OCI-LY7 (cell line): Measurements from ENCODE around the gene ZNF79.

Source experiments
- EZH2phosphoT487 ChIP-seq: fragments of 200-600 bp; sonication (generic); IDR thresholded peaks from 2 replicates; pipeline ENCODE4 v1.6.1; 2018; ENCODE audit warnings: low read depth, borderline replicate concordance, mild to moderate bottlenecking, mixed run types, antibody characterized with exemption, low read length, moderate library complexity, mixed read lengths
- TF ChIP-seq, protein P1 (sequence below): fragments of 200-600 bp; sonication (generic); conservative IDR thresholded peaks from 2 replicates; pipeline ENCODE4 v1.5.1; 2014; ENCODE audit warnings: mild to moderate bottlenecking, antibody characterized with exemption, low read length, moderate library complexity, mixed read lengths

- no peak for TF ChIP-seq EZH2phosphoT487
- TF ChIP-seq, protein P1, sequence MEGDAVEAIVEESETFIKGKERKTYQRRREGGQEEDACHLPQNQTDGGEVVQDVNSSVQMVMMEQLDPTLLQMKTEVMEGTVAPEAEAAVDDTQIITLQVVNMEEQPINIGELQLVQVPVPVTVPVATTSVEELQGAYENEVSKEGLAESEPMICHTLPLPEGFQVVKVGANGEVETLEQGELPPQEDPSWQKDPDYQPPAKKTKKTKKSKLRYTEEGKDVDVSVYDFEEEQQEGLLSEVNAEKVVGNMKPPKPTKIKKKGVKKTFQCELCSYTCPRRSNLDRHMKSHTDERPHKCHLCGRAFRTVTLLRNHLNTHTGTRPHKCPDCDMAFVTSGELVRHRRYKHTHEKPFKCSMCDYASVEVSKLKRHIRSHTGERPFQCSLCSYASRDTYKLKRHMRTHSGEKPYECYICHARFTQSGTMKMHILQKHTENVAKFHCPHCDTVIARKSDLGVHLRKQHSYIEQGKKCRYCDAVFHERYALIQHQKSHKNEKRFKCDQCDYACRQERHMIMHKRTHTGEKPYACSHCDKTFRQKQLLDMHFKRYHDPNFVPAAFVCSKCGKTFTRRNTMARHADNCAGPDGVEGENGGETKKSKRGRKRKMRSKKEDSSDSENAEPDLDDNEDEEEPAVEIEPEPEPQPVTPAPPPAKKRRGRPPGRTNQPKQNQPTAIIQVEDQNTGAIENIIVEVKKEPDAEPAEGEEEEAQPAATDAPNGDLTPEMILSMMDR = no peak
These were observed 25.3 kb upstream of the ZNF79 start for GRCh38 chr9:127398715-127399400.
